Muscle layer of colon (tissue), 2 donors: Measurements from ENCODE around the gene RBM24.
"Not testable (repeated sequence)": the region's sequence is repeated elsewhere in the genome, so short reads cannot be mapped to it uniquely, and the experiment has no call there.

Experiments used
- H3K27ac ChIP-seq: one replicate; pipeline ENCODE4 v1.7.0; 2013; ENCODE audit warnings: low read depth, mild to moderate bottlenecking, low read length, moderate library complexity
- H3K27me3 ChIP-seq, 2 donors: one replicate each; pipeline ENCODE4 v1.7.0; 2013; ENCODE audit warnings: low read length in 2 of 2, mild to moderate bottlenecking in 2 of 2; ENCODE audit not compliant: insufficient read depth in 2 of 2, control insufficient read depth in 1 of 2
- H3K36me3 ChIP-seq: one replicate; pipeline ENCODE4 v1.7.0; 2013; ENCODE audit warnings: mild to moderate bottlenecking, low read length; ENCODE audit not compliant: insufficient read depth
- H3K4me1 ChIP-seq: one replicate; pipeline ENCODE4 v1.7.0; 2013; ENCODE audit warnings: mild to moderate bottlenecking, low read length; ENCODE audit not compliant: insufficient read depth
- H3K4me3 ChIP-seq, 2 donors: one replicate each; pipeline ENCODE4 v1.7.0; 2013; ENCODE audit warnings: low read length in 2 of 2, low read depth in 1 of 2, mild to moderate bottlenecking in 1 of 2, moderate library complexity in 1 of 2
- H3K9ac ChIP-seq: one replicate; pipeline ENCODE4 v1.7.0; 2013; ENCODE audit warnings: low read length
- H3K9me3 ChIP-seq: one replicate; pipeline ENCODE4 v1.7.0; 2013; ENCODE audit warnings: mild to moderate bottlenecking, low read length
- donor health status: abdominal sarcoma.
- donor health status: Adenocarcinoma of cecum.

RBM24 gene

DNA sequence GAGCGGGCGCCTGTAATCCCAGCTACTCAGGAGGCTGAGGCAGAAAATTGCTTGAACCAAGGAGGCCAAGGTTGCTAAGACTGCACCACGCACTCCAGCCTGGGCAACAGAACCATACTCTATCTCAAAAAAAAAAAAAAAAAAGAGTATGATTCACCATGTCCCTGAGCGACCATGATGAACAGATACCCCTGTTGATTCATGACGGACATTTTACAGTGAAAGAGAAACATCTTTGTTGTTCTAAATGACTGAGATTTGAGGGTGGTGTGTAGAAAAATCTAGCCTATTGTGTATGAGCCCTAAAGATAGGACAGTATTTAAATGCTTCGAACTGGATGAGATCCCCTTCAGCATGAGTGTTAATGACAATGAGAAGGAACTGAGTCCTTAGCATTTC, 32.8 kb downstream of the RBM24 start:
- Histone ChIP-seq H3K27ac (no peak overlapping the region), H3K36me3 (no peaks in the 10 kb centered on the region), H3K4me3 (no peak overlapping the region), H3K9me3 (no peaks in the 10 kb centered on the region), H3K27me3 (no peaks in the 10 kb centered on the region), H3K4me1 (no peaks in the 10 kb centered on the region), H3K9ac (no peak overlapping the region)

- Histone ChIP-seq H3K36me3 (no peaks in the 10 kb centered on the region), H3K27ac (no peak overlapping the region), H3K4me1 (no peaks in the 10 kb centered on the region), H3K9ac (no peak overlapping the region), H3K27me3 (no peaks in the 10 kb centered on the region), H3K9me3 (no peaks in the 10 kb centered on the region), H3K4me3 (no peak overlapping the region)
These were observed 34.1 kb downstream of the RBM24 start for GRCh38 chr6:17315262-17315661.

- Histone ChIP-seq H3K4me3 (no peak overlapping the region), H3K4me1 (no peaks in the 10 kb centered on the region), H3K27ac (no peak overlapping the region), H3K9me3 (no peaks in the 10 kb centered on the region), H3K9ac (no peak overlapping the region), H3K27me3 (no peaks in the 10 kb centered on the region), H3K36me3 (no peaks in the 10 kb centered on the region)
These were observed 37.4 kb downstream of the RBM24 start for GRCh38 chr6:17318435-17319165.

DNA sequence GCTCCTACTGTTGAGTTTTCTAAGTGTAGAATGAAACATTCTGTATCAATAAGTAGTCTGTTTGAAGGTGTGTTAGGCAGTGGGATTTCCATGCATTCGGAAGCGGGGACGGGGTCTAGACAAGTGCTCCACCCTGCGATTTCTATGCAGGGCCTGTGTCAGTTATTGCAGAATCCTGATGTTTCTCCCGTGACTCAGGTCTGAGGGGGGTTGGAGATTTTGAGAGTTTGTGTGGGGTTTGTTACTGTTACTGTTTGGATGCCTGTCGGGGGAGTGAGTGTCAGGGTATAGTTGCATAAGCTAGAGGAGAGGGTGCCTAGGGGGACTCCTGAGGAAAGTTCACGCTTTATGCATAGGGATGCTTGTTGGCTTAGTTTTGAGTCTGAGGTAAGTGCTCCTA, 39.1 kb downstream of the RBM24 start:
- not testable (repeated sequence) for H3K9ac ChIP-seq, H3K4me3 ChIP-seq, H3K36me3 ChIP-seq, H3K4me1 ChIP-seq, H3K9me3 ChIP-seq, H3K27ac ChIP-seq, H3K27me3 ChIP-seq

- H3K4me3 ChIP-seq, result no peak overlapping the region
- no peaks in the 10 kb centered on the region for H3K4me1 ChIP-seq
- H3K27me3 ChIP-seq, result no peaks in the 10 kb centered on the region
- no peaks in the 10 kb centered on the region for H3K36me3 ChIP-seq
- H3K9ac ChIP-seq, result no peak overlapping the region
- H3K27ac ChIP-seq, result no peak overlapping the region
- H3K9me3 ChIP-seq, result no peaks in the 10 kb centered on the region
These were observed 50.1 kb downstream of the RBM24 start for GRCh38 chr6:17331238-17331637.

- Histone ChIP-seq H3K27ac (no peak overlapping the region), H3K4me1 (no peaks in the 10 kb centered on the region), H3K27me3 (no peaks in the 10 kb centered on the region), H3K9me3 (no peaks in the 10 kb centered on the region), H3K4me3 (no peak overlapping the region), H3K9ac (no peak overlapping the region), H3K36me3 (no peaks in the 10 kb centered on the region)
These were observed 53.1 kb downstream of the RBM24 start for GRCh38 chr6:17334265-17334664.

GRCh38 chr6:17336425-17336824, 55.3 kb downstream of the RBM24 start:
- Histone ChIP-seq H3K9ac (no peak overlapping the region), H3K4me1 (no peaks in the 10 kb centered on the region), H3K4me3 (no peak overlapping the region), H3K36me3 (no peaks in the 10 kb centered on the region), H3K27ac (no peak overlapping the region), H3K27me3 (no peaks in the 10 kb centered on the region), H3K9me3 (no peaks in the 10 kb centered on the region)

DNA sequence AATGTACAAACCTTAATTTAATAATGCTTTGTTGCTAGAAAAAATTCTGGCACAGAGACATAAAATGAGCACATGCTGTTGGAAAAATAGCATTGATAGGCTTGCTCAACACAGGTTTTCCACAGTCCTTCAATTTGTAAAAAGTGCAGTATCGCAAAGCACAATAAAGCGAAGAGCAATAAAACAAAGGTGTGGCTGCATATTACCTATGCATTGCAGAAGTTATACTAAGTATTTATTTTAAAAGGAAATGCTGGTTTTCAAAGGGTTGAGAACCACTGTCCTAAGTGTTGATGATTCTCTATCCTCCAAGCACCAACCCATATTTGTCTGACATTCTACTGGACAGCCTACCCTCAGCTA, 58.1 kb downstream of the RBM24 start:
- Histone ChIP-seq H3K4me1 (no peaks in the 10 kb centered on the region), H3K9me3 (no peaks in the 10 kb centered on the region), H3K4me3 (no peak overlapping the region), H3K27me3 (no peaks in the 10 kb centered on the region), H3K36me3 (no peaks in the 10 kb centered on the region), H3K27ac (no peak overlapping the region), H3K9ac (no peak overlapping the region)

DNA sequence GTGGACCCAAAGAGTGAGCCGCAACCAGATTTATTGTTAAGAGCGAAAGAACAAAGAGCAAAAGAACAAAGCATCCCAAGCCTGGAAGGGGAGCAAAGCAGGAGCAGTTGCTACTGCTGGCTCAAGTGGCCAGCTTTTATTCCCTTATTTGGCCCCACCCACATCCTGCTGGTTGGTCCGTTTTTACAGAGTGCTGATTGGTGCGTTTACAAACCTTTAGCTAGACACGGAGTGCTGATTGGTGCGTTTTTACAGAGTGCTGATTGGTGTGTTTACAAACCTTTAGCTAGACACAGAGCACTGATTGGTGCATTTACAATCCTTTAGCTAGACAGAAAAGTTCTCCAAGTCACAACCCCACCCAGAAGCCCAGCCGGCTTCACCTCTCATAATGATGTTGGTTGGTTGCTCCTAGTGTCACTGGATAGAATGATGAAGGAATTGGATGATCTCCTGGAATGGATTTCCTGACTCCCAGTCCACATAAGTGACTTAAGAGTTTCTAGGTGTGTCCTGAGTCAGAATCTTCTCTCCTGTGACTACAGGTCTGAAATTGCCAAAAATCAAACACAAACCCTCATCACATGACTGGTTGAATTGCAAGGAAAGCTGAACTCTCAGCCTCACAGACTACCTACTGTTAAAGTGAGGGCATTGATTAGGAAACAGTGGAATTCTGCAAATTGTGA, 60.1 kb downstream of the RBM24 start:
- Histone ChIP-seq H3K27me3 (no peaks in the 10 kb centered on the region), H3K4me3 (no peak overlapping the region), H3K9ac (no peak overlapping the region), H3K36me3 (no peaks in the 10 kb centered on the region), H3K9me3 (no peaks in the 10 kb centered on the region), H3K4me1 (no peaks in the 10 kb centered on the region), H3K27ac (no peak overlapping the region)

GRCh38 chr6:17341891-17342290, 60.7 kb downstream of the RBM24 start:
- Histone ChIP-seq H3K4me3 (no peak overlapping the region), H3K27ac (no peak overlapping the region), H3K4me1 (no peaks in the 10 kb centered on the region)

GRCh38 chr6:17343215-17343614, 62.1 kb downstream of the RBM24 start:
- no peak overlapping the region for H3K9ac ChIP-seq
- H3K4me3 ChIP-seq, result no peak overlapping the region
- H3K27ac ChIP-seq, result no peak overlapping the region
- no peaks in the 10 kb centered on the region for H3K36me3 ChIP-seq
- no peaks in the 10 kb centered on the region for H3K9me3 ChIP-seq
- no peaks in the 10 kb centered on the region for H3K4me1 ChIP-seq
- no peaks in the 10 kb centered on the region for H3K27me3 ChIP-seq

More at GRCh38 chr6:17341891-17342290, 60.7 kb downstream of the RBM24 start:
- no peaks in the 10 kb centered on the region for H3K27me3 ChIP-seq
- no peak overlapping the region for H3K9ac ChIP-seq
- H3K9me3 ChIP-seq, result no peaks in the 10 kb centered on the region
- H3K36me3 ChIP-seq, result no peaks in the 10 kb centered on the region
